CD4-positive, alpha-beta T cell treated with Interleukin-17A for 1 hour (primary cell): ENCODE results near the gene PEMT.
"Not testable (repeated sequence)": the region's sequence is repeated elsewhere in the genome, so short reads cannot be mapped to it uniquely, and the experiment has no call there.

Experiments
- DNase-seq: peaks from one replicate; pipeline ENCODE4 v3.0.0-alpha.2; 2020

The PEMT gene, protein sequence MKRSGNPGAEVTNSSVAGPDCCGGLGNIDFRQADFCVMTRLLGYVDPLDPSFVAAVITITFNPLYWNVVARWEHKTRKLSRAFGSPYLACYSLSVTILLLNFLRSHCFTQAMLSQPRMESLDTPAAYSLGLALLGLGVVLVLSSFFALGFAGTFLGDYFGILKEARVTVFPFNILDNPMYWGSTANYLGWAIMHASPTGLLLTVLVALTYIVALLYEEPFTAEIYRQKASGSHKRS

DNA sequence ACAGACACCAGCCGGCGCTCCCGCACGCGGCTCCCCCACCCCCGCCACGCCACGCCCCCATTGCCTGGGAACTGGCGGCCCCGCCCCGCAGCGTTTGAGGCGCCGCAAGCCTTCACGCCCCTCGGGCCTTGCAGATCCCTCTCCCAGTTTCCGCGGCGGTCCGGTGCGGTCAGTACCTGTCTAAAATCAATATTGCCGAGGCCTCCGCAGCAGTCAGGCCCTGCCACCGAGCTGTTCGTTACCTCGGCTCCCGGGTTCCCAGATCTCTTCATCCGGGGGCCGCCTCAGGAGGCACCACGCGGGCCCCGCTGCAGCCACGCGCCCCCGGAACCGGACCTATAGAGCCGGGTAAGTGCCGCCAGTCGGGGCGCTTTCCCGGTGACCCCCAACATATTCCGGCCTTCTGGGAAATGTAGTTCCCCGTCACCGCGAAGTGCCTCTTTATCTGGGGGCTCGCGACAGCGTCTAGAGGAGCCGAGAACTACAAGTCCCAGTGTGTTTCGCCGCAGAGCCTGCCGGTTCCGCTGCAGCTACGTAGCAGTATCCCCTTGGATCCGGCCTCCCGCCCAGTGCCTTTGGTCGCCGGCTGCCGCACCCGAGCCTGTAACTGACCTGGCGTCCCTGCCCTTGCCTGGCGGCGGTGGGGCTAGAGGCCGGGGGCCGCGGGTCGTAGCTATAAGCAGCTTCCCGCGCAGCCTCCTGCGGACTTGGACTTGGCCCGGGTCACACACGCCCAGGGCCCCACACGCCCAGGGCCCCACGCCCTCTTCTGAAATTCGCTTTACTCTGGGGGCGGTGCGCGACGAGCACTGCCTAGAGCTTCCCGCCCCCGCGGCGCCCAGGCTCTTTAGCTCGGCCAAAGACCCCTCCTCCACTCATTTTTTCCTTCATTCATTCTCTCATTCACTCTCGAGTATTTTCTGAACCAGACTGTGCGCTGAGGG lies at the start of gene PEMT:
Gene PEMT, minus strand, starts transcription at position 354 of the 944 bp plus-strand sequence. Its CDS starts 82 bp downstream, at position 272.
- peak; percentile 97 for DNase-seq

- not testable (repeated sequence) for DNase-seq
These were observed 48.3 kb upstream of the PEMT start for GRCh38 chr17:17639661-17640270.

- no peak for DNase-seq
These were observed 47.0 kb upstream of the PEMT start for GRCh38 chr17:17638467-17638866.

GRCh38 chr17:17636272-17636885 lies 44.9 kb upstream of the PEMT start:
- no peak for DNase-seq

- DNase-seq, result not testable (repeated sequence)
These were observed 44.2 kb upstream of the PEMT start for GRCh38 chr17:17635537-17636271.

DNA sequence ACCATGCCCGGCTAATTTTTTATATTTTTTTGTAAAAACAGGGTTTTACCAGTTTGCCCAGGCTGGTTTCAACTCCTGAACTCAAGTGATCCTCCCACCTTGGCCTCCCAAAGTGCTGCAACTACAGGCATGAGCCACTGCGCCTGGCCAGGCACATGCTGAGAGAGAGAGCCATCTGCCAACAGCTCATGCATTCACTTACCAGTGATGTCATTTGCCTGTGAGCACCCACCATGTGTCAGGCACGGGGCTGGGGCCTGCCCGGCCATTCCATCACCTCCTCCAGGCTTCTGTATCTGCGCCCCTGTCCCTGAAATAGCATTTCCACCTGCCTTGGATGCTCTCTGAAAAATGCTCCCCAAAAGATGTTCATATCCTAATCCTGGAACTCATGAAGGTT lies 43.6 kb upstream of the PEMT start:
- DNase-seq, result no peak

GRCh38 chr17:17633310-17633709 lies 41.8 kb upstream of the PEMT start:
- DNase-seq, result no peak

GRCh38 chr17:17632690-17633089 lies 41.2 kb upstream of the PEMT start:
- DNase-seq, result peak; percentile 16

GRCh38 chr17:17628388-17629008 lies 37.0 kb upstream of the PEMT start:
- DNase-seq, result peak; percentile 58

- no peak for DNase-seq
These were observed 35.3 kb upstream of the PEMT start for GRCh38 chr17:17626840-17627239.

DNA sequence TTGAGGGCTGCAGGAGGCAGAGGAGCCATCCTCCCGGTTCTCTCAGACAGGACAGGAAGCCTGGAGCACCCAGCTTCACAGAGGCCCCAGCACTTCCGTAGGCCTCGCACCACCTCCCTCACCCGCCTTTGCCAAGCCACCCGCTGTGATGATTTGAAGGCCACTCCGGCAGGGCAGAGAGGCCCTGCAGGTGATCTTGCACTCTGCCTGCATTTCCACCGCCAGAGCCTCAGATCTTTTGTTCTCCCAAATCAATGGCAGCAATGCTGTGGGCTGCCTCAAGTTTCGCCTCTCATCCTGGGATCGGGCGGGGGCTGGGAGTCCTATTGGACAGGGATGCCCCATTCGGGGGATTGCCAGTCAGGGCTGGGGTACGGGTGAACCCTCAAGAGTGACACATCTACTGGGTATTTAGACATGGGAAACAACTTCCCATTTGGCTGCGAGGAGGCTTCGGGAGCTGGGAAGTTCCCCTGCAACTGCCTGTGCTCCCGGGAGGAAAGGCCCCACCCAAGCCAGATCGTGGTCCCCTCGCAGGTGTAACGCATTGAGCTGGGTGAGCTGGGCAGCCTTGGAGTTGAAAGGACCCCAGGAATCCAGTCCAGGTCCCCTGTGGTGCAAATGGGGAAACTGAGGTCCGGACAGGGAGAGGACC lies 34.8 kb upstream of the PEMT start:
- DNase-seq, result no peak

DNA sequence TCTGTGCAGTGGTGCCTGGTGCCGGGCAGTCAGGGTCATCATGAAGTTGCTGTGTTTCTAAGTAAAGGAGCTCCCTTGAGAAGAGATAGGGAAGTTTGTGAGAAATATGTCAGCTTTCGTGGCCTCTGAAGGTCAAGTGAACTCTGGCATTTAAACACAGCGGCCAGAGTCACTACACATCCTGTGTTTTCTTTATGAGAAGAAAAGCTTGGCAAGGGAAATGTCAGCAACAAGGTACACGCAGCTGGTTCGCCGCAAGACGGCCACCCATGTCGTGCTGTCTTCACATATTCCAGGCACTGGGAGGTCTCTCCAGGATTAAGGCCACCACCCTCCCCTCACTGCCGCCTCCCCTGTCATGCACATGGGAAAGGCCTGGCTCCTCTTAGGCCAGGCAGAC lies 33.2 kb upstream of the PEMT start:
- no peak for DNase-seq

DNA sequence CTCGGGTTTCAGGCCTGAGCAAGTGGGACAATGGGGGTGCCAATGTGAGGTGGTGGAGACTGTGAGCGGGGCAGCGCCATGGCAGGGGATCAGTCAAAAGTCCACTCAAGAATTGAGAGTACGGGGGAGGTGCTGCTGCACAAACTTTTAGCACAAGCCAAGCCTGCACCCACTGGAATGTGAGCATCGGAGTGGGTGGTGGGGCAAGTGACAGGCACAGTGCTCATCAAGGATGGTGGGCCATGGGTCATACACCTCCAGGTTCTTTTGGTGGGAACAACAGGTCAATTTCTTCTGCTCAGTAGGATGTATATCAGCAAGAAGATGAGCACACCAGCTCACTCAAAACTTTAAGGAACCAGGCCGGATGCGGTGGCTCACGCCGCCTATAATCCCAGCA lies 32.4 kb upstream of the PEMT start:
- no peak for DNase-seq

GRCh38 chr17:17621254-17621653 lies 29.7 kb upstream of the PEMT start:
- DNase-seq, result no peak

DNA sequence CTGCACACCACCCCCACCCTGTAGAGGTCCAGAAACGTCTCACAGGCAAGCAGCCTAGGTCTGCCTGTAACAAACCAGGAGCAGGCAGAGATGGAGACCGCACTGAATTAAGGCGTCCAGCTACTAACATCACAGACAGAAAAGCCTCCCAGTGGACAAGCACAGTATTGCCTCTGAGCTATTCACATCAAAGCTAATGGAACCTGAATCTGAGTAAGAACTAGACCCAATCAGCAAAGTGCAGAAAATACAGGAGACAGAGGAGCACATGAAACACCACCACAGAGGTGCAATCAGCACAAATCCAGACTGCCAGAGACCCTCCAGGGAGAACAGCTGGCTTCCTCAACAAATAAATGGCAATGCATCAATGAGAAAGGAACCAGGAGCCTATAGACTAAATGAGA lies 22.2 kb upstream of the PEMT start:
- peak; percentile 62 for DNase-seq

DNA sequence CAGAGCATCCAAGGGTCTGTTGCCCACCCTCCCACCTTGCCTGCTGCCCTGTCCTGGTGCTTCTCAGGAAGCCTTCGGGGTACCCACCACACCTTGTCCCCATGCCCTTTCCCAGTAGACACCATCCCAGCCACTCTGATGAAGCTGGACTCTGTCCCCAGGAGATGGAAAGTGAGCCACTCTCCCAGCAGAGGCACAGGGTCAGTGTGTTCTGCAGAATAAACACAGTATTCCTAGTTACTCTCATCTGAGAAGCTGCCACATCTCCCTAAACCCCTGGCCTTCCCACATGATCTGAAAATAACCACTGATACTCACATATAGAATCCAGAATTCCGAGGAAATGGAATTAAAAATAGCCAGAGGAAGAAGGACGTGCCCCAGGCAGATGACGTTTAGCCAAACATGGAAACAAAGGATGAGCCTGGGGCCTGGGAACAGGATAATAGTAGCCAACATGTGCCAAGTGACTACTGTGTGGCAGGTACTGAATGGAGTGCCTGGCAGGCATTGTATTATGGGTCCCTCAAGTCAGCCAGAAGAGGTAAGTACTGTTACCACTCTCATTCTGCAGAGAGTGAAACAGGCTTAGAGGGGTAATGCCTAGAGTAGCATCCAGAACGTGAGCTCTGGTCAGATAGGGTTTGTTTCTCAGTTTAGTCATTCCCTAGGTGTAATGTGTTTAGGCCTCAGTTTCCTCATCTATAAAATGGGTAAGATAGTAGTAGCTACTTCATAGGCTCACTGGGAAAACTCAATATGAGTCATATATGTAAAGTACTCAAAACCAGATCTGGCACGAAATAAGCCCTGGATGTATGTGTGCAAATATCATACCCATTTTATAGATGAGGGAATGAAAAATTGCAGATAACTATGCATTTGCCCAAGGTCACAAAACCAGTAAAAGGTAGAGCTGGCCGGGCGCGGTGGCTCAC lies 20.8 kb upstream of the PEMT start:
- no peak for DNase-seq

GRCh38 chr17:17609121-17609520 lies 17.6 kb upstream of the PEMT start:
- no peak for DNase-seq

GRCh38 chr17:17606416-17607000 lies 15.0 kb upstream of the PEMT start:
- DNase-seq, result no peak

DNA sequence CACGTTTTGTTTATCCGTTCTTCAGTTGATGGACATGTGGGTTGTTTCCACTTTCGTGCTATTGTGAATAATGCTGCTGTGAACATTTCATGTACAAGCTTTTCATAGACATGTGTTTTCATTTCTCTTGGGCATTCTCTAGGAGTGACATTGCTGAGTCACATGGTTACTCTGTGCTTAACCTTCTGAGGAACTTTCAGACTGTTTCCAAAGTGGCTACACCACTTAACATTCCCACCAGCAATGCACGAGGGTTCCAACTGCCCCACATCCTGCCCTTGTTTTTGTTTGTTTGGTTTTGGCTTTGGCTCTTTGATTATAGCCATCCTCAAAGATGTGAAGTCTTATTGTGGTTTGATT lies 14.2 kb upstream of the PEMT start:
- no peak for DNase-seq
